SJSA1 (cell line): ENCODE data around the gene GRHL1. TPM values are rescaled to one million over a fixed set of nuclear protein-coding genes. Genes with fewer than 3 reads are reported as not detected.
A peak's percentile ranks its signal among the peaks of the same experiment; 100 is the strongest.

ENCODE experiments used
- DNase-seq, 2 experiments: peaks; one replicate each; pipeline ENCODE4 v3.0.0-alpha.2; 2015 to 2020; ENCODE audit warnings: low spot score in 2 of 2, low read depth in 1 of 2
- H3K27ac ChIP-seq: fragments of 250-450 bp; sonication (Bioruptor Pico); 2 replicates; pipeline ENCODE4 v1.5.1; 2020; ENCODE audit warnings: mild to moderate bottlenecking, moderate library complexity
- H3K27me3 ChIP-seq: fragments of 250-450 bp; sonication (Bioruptor Pico); replicated peaks from 2 replicates; pipeline ENCODE4 v1.5.1; 2020; ENCODE audit warnings: mild to moderate bottlenecking, moderate library complexity
- H3K36me3 ChIP-seq: fragments of 250-450 bp; sonication (Bioruptor Pico); 2 replicates; pipeline ENCODE4 v1.5.1; 2020; ENCODE audit warnings: mild to moderate bottlenecking
- H3K4me1 ChIP-seq: fragments of 250-450 bp; sonication (Bioruptor Pico); replicated peaks from 2 replicates; pipeline ENCODE4 v1.6.1; 2021; ENCODE audit warnings: mild to moderate bottlenecking
- H3K4me3 ChIP-seq: fragments of 250-450 bp; sonication (Bioruptor Pico); 2 replicates; pipeline ENCODE4 v1.5.1; 2020; ENCODE audit warnings: mild to moderate bottlenecking
- H3K9me3 ChIP-seq: fragments of 250-450 bp; sonication (Bioruptor Pico); replicated peaks from 2 replicates; pipeline ENCODE4 v1.5.1; 2020; ENCODE audit warnings: mild to moderate bottlenecking
- total RNA-seq: library from RNA; depleted of rRNA; stranded (reverse); fragments of >200 nt; shearing (Covaris generic); gene quantifications from 2 replicates; pipeline ENCODE4 v1.2.3, GENCODE V29; 2014

GRHL1 gene
- total RNA-seq, 1 experiment from 2014 or later: 2.3 TPM

- H3K27ac ChIP-seq: no peak overlapping the region
- no peaks in the 10 kb centered on the region for H3K27me3 ChIP-seq
- H3K4me3 ChIP-seq: no peak overlapping the region
- H3K36me3 ChIP-seq: no peaks in the 10 kb centered on the region
- DNase-seq: no peak
- H3K9me3 ChIP-seq: no peaks in the 10 kb centered on the region
- peaks cover 14% of the 10 kb centered on the region for H3K4me1 ChIP-seq
These were observed 11.7 kb upstream of the GRHL1 start for GRCh38 chr2:9939587-9940485.

GRCh38 chr2:9941196-9941995, 10.1 kb upstream of the GRHL1 start:
- peaks cover 14% of the 10 kb centered on the region for H3K4me1 ChIP-seq
- no peak overlapping the region for H3K4me3 ChIP-seq
- H3K27ac ChIP-seq: peak overlapping the region; percentile 70
- DNase-seq: peak in 1 of 2 experiments; percentile 69
- H3K27me3 ChIP-seq: no peaks in the 10 kb centered on the region
- no peaks in the 10 kb centered on the region for H3K36me3 ChIP-seq
- H3K9me3 ChIP-seq: no peaks in the 10 kb centered on the region

- no peak overlapping the region for H3K4me3 ChIP-seq
- H3K36me3 ChIP-seq: no peaks in the 10 kb centered on the region
- no peaks in the 10 kb centered on the region for H3K27me3 ChIP-seq
- no peaks in the 10 kb centered on the region for H3K9me3 ChIP-seq
- H3K27ac ChIP-seq: no peak overlapping the region
- no peak for DNase-seq
- H3K4me1 ChIP-seq: peaks cover 18% of the 10 kb centered on the region
These were observed 9.5 kb upstream of the GRHL1 start for GRCh38 chr2:9941996-9942390.

- H3K27me3 ChIP-seq: no peaks in the 10 kb centered on the region
- no peaks in the 10 kb centered on the region for H3K36me3 ChIP-seq
- no peaks in the 10 kb centered on the region for H3K9me3 ChIP-seq
- no peak overlapping the region for H3K4me3 ChIP-seq
- H3K27ac ChIP-seq: no peak overlapping the region
- peaks cover 26% of the 10 kb centered on the region for H3K4me1 ChIP-seq
- no peak for DNase-seq
These were observed 7.1 kb upstream of the GRHL1 start for GRCh38 chr2:9944330-9944758.

- no peaks in the 10 kb centered on the region for H3K9me3 ChIP-seq
- H3K4me3 ChIP-seq: no peak overlapping the region
- H3K27me3 ChIP-seq: no peaks in the 10 kb centered on the region
- H3K4me1 ChIP-seq: peaks cover 25% of the 10 kb centered on the region
- no peaks in the 10 kb centered on the region for H3K36me3 ChIP-seq
- no peak for DNase-seq
- H3K27ac ChIP-seq: no peak overlapping the region
These were observed 5.9 kb upstream of the GRHL1 start for GRCh38 chr2:9945596-9945995.

GRCh38 chr2:9946076-9946475, 5.4 kb upstream of the GRHL1 start:
- DNase-seq: no peak
- Histone ChIP-seq H3K4me1 (peaks cover 24% of the 10 kb centered on the region), H3K27ac (no peak overlapping the region), H3K4me3 (no peak overlapping the region), H3K9me3 (no peaks in the 10 kb centered on the region), H3K36me3 (no peaks in the 10 kb centered on the region), H3K27me3 (no peaks in the 10 kb centered on the region)

GRCh38 chr2:9946818-9947217, 4.7 kb upstream of the GRHL1 start:
- Histone ChIP-seq H3K27ac (no peak overlapping the region), H3K27me3 (no peaks in the 10 kb centered on the region), H3K4me3 (no peak overlapping the region), H3K36me3 (no peaks in the 10 kb centered on the region), H3K9me3 (no peaks in the 10 kb centered on the region), H3K4me1 (peaks cover 17% of the 10 kb centered on the region)
- DNase-seq: no peak

GRCh38 chr2:9948721-9949120, 2.8 kb upstream of the GRHL1 start:
- no peaks in the 10 kb centered on the region for H3K36me3 ChIP-seq
- no peak for DNase-seq

GRCh38 chr2:9949239-9949991, 2.1 kb upstream of the GRHL1 start:
- H3K4me3 ChIP-seq: no peak overlapping the region
- no peaks in the 10 kb centered on the region for H3K9me3 ChIP-seq
- no peak overlapping the region for H3K27ac ChIP-seq
- peaks cover 36% of the 10 kb centered on the region for H3K4me1 ChIP-seq
- no peaks in the 10 kb centered on the region for H3K36me3 ChIP-seq
- no peak for DNase-seq
- H3K27me3 ChIP-seq: no peaks in the 10 kb centered on the region

More at GRCh38 chr2:9948721-9949120, 2.8 kb upstream of the GRHL1 start:
- Histone ChIP-seq H3K9me3 (no peaks in the 10 kb centered on the region), H3K4me3 (no peak overlapping the region), H3K27ac (no peak overlapping the region), H3K27me3 (no peaks in the 10 kb centered on the region), H3K4me1 (peaks cover 29% of the 10 kb centered on the region)

- Histone ChIP-seq H3K36me3 (no peaks in the 10 kb centered on the region), H3K4me1 (peaks cover 37% of the 10 kb centered on the region), H3K27me3 (no peaks in the 10 kb centered on the region), H3K27ac (no peak overlapping the region), H3K4me3 (no peak overlapping the region), H3K9me3 (no peaks in the 10 kb centered on the region)
- DNase-seq: no peak
These were observed 1.4 kb upstream of the GRHL1 start for GRCh38 chr2:9949992-9950520.

GRCh38 chr2:9950521-9951271, 797 bp upstream of the GRHL1 start:
- H3K36me3 ChIP-seq: no peaks in the 10 kb centered on the region
- H3K27ac ChIP-seq: no peak overlapping the region
- H3K4me3 ChIP-seq: peak overlapping the region; percentile 90
- H3K4me1 ChIP-seq: peaks cover 37% of the 10 kb centered on the region
- H3K9me3 ChIP-seq: no peaks in the 10 kb centered on the region
- peak; percentile 45 to 65 for DNase-seq
- no peaks in the 10 kb centered on the region for H3K27me3 ChIP-seq

GRCh38 chr2:9951272-9951521, 296 bp upstream of the GRHL1 start:
- Histone ChIP-seq H3K27ac (no peak overlapping the region), H3K9me3 (no peaks in the 10 kb centered on the region), H3K4me3 (peak overlapping the region; percentile 90), H3K27me3 (no peaks in the 10 kb centered on the region), H3K36me3 (no peaks in the 10 kb centered on the region), H3K4me1 (peaks cover 37% of the 10 kb centered on the region)
- no peak for DNase-seq

- H3K27me3 ChIP-seq: no peaks in the 10 kb centered on the region
- H3K4me3 ChIP-seq: peak overlapping the region; percentile 90
- H3K4me1 ChIP-seq: peaks cover 30% of the 10 kb centered on the region
- H3K27ac ChIP-seq: no peak overlapping the region
- DNase-seq: no peak
- H3K9me3 ChIP-seq: no peaks in the 10 kb centered on the region
- H3K36me3 ChIP-seq: no peaks in the 10 kb centered on the region
These were observed 819 bp downstream of the GRHL1 start for GRCh38 chr2:9952286-9952737.
